ENCODE measurements around the gene MELTF.

MELTF gene

DNA sequence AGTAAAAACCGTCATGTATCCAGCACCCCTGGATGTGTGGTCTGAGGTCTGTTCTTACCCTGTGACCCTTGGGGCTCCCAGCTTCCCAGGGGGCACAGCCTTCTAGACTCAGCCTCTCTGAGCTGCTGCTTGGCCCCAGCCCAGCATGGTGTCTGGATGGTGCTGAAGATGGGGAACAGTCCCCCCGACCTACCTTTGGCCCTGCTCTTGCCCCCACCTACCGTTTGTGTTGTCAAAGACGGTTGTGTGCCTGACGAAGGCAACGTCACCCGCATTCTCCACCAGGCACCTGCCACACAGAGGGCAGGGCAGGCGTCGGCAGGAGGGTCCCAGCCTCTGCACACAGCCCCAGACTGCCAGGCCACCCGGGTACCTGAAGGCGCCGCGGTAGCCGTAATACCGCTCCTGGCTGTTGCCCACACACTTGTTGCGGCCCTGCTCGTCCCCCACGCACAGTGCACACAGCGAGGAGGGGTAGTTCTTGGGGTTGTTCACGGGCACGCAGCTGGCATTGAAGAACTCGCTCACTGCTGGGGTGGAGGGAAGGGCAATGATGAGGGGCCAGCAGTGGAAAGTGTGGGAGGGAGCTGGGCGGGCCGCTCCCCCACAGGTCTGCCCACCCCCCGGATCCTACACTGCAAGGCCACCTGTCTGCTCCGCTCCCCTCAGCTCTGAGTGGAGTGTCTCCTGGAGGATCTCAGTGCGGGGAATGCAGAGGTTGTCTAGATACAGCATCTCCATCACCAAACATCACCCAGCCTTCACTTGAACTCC, 21.0 kb downstream of the MELTF start:
- DNase-seq = no peak

DNA sequence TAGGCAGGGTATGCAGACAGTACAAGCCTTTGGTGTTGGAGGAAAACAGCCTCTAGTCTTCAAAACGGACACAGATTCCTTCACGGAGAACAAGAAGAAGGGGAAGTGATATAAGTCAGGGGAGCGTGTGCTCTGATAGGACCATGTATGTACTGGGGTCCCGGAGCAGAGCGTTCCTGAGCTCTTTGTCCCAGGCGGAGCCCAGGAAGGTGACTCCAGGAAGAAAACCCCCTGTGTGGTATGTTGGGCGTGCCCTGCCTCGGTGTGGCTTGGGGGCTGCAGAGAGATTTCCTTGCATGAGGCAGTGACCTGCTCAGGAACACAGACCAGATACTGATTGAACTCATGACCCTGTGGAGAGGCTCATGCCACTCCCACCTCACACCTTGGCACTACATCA, 21.7 kb downstream of the MELTF start:
- DNase-seq = no peak

DNA sequence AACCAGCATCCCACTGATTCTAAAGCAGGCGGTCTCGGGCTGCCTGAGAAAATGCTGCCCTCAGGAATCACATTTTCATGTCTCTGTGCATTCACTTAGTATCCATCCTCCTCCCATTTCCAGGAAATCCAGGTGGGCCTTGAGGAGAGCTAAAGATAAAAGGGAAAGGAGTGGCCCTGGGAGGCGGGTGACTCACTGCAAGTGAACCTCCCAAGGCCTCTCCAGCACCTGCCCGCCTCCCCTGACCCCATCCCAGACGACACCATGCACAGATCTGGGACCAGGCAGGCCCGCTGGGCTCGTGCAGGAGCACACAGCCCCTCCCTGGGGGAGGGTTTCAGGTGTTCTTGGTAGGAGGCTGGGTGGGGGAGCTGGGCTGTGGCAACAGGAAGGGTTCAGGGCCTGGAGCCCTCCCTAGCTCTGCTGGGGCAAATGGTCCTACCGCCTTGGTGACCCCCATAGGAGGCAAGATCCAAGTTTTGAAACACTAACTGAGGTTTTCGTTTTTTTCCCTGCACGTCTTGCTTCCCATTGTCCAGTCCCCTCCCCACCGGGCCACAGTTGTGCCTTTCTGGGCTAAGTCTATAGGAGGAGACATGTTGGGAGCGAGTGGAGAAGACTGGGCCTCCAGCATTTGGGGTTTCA, 22.2 kb downstream of the MELTF start:
- DNase-seq = no peak

DNA sequence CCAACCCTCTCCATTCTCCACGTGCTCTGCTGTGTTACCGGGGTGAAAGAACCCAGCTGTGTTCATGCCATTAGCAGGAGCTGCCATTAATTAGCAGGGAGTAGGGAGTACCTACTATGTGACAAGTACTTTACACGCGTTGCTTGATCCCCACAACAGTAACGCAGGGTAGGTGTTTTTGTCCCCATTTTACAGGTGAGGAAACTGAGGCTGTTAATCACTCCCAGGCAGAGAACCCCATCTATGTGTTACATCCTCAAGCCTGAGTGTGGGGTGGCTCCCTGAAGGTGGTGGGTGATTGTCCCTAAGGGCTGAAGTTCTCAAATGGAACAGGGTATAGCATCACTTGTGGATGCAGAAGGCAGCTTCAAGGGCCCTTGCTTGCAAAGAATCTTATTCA, 22.8 kb downstream of the MELTF start:
- DNase-seq = no peak

DNA sequence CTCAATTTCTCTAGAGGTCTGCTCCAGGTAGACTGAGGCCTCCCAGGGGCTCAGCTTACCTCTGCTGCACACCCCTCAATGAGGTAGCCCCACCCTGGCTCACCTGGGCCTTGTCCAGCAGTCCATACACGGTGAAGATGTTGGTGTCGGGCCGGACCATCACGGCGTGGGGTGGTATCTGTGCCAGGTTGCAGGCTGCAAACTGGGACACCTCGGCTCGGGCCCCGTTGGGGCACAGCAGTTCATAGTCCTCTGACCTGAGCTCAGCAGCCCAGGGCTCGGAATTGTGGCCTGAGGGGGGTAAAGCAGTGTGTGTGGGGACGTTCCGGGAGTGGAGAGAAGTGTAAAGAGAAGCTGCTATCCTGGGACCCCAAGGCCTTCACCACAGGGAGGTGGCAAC, 23.2 kb downstream of the MELTF start:
- no peak for DNase-seq

DNA sequence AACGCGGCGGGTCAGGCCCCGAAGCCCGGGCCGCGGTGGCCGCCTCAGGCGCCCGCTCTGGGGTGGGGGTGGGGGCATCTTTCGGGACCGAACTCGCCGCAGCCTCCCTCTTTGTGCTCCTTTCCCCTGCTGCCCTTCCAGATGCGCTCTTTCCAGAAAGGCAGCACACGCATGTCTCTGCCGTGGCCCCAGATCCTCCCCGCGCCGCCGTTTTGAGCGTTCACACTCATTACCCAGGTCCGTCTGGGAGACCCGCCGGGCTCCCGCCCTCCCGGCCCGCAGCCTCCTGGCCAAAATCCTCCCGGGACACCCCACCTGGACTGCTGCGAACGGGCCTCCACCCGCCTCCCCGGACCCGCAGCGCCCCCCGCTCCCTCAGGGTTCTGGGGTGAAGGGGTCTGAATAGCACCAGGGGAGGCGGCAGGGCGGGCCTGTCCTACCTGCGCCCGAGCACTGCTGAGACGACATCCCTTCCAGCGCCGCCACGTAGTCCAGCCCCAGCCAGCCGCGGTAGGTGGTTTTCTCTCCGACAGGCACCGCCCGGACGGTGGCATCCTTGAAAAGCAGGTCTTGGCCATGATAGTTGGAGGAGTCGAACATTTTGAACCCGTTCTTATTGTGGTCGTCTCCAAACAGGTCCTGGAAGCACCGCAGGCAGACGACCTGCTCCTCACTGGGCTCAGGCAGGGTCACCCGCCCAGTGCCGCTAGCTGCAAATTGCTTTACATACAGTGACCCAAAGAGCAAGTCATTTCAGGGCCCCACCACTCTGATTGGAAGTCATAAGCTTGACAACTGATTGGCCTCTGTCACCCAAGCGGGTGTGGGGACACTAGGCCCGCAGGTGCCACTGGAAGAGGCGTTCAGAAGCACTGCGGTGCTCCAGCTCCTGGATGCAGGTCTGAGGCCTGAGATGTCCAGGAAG, 25.9 kb downstream of the MELTF start:
- peak; percentile 45 for DNase-seq

DNA sequence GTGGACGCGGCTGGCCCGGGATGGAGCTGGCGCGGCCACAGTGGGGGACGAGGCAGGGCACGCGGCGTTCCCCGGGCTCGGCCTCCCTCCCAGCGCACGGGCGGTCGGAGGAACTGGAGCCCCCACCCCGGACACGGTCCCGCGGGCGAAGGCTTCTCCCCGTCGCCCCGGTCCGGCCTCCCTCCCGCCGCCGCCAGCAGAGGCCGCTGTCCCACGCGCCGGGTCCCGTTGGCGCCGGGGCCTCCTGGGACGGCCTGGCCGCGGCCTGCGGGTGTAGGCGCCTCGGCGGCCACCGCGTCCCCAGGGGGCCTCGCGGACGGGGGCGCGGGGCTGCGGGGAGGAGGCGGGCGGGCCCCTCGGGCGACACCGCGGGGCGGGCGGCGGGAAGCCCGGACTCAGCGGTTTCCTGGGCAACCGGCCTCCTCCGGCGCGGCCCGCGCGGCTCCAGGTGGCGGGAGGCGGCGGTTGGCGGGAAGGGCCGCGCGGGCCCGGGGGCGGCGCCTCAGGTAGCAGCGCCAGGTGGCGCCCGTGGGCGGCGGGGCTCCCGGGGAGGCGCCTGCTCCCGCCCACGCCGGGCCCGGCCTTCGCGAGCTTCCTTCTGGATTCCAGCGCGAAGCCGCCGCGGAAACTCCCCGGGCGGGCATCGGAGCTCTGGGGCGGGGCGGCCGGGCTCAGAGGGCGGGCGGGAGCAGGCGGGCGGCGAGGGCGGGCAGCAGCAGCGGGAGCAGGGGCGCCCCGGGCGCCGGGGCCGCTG, 26.7 kb downstream of the MELTF start:
- peak; percentile 77 for DNase-seq

DNA sequence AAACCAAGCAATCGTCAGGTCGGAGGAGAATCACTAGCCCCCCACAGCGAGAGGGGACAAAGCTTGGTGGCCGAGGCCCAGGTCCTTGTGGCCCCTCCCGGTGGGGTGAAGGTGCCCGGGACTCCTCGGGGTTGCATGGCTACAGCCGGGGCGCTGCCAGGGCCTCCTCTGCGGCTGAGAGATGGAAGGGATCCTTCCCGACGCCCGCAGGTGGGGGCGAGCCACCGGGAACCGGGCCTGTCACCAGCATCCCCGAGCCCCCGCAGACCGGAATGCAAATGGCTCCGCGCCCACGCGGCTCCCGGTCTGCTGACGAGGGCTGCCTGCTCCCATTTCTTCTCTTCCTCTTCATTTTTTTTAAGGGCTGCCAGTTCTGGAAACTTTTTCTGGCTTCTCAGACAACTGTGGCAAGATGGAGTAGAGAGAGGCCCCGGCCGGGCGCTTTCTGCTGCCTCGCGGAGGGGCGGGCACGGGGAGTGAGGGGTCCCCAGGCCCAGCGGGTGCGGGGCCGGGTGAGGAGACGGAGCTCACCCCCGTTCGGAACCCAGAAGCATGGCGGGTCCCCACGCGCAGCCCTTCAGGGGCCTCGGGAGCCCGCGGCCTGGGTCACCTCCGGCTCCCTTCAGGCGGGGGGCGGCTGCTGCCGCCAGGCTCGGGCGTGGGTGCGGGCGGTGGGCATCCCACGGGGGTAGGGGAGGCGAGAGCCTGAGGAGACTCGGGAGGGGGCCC, 27.5 kb downstream of the MELTF start:
- DNase-seq = peak; percentile 36

DNA sequence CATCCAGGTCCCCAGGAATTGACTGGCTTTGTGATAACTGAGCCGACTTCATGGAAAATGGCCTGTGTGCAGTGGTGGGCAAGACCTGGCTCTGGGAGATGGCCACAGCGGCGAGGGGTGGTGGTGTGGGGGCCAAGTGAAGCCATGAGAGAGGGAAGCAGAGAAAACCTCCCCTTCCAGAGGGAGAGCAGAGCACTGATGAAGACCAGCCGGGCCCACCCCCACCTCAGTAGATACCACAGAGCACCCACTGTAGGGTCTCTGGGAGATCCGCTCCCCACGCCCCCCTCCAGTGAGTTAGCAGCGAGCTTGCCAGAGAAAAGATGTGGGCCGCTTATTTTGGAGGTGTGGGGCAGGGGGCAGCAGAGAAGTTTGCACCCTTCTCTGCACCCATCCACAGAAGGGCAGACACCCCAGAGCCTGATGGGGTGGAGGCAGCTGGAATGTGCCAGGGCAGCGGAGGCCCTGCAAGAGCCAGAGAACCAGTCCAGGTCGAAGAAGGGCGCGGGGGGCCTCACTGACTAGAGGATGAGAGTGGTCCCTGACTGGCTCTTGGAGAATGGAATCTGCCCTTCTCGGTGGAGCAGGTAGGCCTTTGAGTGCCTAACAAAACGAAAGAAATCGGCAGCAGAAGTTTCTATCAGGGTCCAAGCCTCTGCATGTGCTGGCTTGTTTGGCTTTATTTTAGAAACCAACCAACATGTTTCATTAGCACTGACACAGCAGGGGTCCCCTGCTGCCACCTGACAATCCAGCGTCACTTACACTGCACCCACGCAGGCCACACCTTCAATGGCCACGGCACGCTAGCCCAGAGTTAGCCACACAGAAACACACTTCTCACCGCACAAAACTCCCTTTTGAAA, 28.3 kb downstream of the MELTF start:
- DNase-seq = no peak

DNA sequence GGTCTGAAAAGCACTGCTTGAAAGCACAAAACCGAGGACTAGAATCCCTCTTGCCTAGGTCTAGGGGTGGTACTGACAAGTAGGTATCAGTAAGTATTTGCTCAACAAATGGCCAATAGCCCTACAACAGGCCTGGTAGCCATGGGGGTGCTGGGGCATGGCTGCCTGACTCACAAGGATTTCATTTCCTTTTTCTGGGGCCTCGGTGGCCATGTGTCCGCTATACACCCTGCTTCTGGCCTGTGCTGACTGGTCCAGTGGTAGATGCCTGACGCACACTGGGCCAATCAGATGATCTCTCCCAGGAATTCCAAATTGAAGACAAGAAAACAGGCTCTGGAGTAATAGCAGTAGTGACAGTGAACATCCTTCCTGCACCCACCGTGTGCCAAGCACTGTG, 29.4 kb downstream of the MELTF start:
- DNase-seq = no peak

DNA sequence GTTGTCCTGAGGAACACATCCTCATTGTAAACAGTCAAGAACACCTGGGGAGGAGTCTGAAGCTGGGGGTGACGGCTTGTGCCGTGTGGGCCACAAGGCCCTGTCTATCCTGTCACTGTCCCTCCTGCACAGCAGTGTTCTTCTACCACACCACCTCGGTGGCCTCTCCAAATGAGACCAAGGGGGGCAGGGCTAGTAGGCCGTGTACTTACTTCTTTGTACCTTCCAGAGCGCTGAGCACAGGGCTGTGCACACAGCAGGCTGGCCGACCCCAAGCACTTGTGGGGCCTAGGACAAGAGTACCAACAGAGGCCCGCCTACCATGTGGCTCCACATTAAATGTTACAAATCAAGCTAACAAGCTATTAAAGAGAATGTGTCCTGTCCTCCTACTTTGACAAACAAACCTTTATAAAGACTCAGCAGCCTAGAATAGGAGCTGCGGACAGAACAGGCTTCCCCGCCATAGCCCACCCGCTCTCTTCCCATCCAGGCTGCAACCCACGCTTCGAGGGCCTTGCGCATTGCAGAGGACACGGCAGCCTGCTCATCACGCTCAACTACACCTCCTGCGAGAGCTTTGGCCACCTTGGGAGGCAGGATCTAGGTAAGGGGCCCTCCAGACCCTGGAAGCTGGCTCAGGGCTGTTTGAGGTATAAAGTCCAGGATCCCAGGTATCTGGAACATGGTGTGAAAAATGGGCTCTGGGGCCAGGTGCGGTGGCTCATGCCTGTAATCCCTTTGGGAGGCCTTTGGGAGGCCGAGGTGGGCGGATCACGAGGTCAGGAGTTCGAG, 30.5 kb downstream of the MELTF start:
- DNase-seq = no peak

DNA sequence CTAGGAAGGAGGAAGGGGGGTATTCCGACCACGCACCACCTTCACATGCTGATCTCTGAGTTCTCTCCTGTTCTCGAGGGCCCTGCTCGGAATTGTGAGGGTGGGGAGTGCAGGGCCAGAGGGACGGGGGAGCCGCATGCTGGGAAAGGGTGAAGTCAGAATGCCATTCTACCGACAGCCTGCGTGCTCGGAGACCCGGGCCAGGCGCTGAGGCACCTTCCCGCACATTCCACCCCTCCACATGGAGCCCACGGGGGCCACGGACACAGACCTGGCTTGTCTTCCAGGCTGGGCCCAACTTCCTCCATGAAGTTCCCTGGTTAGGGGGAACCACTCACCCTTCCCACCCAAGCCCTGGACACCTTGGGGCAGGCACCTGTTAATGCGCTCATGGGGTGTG, 32.3 kb downstream of the MELTF start:
- no peak for DNase-seq

DNA sequence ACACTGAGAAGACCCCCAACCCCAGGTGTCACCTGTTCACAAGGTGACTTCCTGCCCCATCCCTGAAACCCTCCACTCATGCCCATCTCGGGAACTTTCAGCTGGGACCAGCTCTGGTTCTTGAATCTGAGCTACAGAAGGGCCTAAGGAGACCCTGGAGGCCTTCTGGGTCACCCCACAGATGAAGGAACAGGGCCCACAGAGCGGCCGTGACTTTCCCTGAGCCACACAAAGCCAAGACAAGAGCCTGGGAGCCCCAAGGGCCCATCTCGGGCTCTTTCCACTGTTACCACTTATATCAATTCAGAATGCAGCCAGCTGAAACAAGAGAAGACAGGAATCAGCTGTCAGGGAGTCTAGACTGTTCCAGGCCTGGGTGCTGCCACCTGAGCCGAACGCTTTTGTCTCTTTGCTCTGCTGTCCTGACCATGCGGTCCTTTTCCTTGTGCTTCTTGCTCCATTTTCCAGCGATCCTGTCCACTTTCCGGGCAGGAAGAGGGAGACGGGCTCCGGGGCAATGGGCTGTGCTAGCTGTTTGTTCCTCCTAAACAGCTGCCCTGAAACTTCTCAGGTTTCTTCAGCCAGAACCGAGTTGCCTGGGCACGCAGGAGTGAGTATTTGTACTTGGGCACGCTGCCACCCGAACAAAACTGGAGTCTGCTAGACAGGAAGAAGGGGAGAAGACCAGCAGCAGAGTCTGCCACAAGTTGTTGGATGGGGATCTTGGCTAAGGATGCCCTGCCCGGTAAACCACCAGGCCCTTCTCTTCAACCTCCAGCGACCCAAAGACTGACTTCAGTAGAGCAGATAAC, 33.0 kb downstream of the MELTF start:
- DNase-seq = no peak

DNA sequence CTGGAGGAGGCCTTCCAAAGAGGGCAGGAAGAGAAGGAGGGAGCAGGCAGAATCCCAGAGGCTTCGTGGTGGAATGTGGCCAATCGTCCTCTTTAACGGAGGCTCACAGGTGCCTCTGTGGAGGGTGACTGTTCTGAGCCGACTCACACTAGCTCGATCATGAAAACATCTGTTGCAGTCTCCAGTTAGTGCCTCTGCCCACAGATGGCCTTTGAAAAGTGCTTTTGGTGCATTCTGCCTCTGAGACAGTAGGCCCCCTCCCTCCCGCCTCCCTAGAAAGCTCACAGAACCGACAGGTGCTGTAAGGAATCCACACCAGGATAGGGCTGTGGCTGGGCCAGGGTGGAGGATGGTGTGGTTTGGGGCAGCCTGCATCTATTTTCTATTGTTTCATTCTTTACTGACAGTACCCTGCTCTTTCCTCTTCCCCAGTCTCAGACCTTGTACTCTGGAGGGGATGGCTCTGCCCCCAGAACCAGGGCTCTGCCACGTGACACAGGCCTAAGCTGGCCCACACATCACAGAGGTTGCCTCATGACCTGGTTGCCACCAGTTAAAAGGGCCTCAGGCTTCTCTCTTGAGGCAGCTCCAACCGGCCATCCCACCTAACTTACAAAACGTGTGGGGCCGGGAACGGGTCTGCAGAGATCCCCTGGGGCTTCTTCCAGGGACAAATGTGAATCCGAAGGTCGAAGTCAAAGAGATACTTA, 33.8 kb downstream of the MELTF start:
- no peak for DNase-seq

DNA sequence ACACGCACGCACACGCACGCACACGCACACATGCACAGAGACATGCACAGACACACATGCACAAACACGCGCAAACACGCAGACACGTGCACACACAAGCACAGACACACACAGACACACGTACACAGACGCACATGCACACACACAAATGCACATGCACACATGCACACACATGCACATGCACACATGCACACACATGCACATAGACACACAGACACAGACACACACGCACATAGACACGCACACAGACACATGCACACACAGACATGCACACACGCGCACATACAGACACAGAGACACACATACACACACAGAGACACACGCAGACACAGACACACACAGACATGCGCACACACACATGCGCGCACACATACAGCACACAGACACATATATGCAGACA, 34.6 kb downstream of the MELTF start:
- DNase-seq = no peak

DNA sequence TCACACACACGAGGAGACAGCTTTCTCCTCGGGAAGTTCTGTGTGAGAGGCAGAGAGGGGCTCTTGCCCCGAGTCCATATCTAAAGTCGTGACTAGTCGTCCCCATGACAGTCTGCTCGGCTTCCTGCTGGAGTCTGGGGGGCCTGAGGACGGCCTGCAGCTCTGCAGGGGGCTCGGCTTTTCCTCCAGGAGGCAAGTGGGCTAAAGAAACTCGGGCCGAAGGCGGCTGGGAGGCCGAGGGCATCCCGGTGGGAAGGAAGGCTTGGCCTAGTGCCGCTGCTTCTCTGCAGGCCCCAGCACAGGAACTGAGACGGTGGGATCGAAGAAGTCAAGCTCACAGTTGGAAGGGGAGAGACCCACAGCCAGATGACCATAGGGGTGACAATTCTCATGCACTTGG, 35.6 kb downstream of the MELTF start:
- no peak for DNase-seq

DNA sequence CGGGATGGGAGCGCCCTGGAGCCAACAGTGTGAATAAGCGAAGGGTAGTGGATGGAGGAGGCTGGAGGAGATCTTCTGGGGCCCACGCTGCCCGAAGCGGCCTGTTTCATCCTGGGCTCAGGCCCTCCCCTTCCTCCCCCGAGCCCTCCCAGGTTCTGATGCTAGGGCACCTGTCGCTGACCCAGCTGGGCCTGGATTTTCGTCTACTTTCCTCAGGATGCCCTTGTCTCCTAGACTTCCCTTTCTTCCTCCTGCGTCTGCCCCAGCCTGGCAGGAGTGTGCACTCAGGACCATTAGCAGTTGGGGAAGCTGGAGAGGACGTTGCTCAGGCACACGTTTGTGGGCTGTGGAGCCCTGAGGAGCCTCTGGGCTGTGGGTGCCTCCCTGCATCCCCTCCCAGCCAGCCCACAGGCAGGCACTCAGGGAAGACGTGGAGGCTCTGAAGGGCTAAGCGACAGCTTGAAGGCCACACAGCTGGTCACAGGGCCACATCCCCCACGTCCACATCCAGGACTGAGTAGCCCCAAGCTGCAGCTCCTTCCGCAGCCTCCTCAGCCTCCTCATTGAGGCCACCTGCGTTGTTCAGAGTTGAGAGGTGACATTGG, 37.1 kb downstream of the MELTF start:
- no peak for DNase-seq
